Lower leg skin (tissue), 3 donors: ENCODE measurements around the gene RAPGEF5.

ENCODE experiments used
- CTCF ChIP-seq, 3 donors: fragments of 450-650 bp; IDR thresholded peaks; one replicate each; pipeline ENCODE4 v1.5.1; 2016; ENCODE audit warnings: antibody characterized with exemption in 3 of 3, mild to moderate bottlenecking in 3 of 3, moderate library complexity in 2 of 3
- POLR2A ChIP-seq, 2 donors: fragments of 450-650 bp; IDR thresholded peaks; one replicate each; pipeline ENCODE4 v1.6.1; 2016 to 2017; ENCODE audit warnings: antibody characterized with exemption in 2 of 2, mild to moderate bottlenecking in 1 of 2, moderate library complexity in 1 of 2

GRCh38 chr7:22277375-22277774 lies 79.6 kb downstream of the RAPGEF5 start:
- TF ChIP-seq CTCF (IDR thresholded peaks at IDR 0.05) = no peak
- TF ChIP-seq POLR2A (IDR thresholded peaks at IDR 0.05) = no peak
